ENCODE results near the gene MAPK13.

- TF ChIP-seq CTCF (IDR thresholded peaks at IDR 0.05; ENCODE audit: insufficient read depth, low read length) (no peak), POLR2AphosphoS5 (IDR thresholded peaks at IDR 0.05; ENCODE audit: low read depth) (no peak), SPI1 (IDR thresholded peaks at IDR 0.05; ENCODE audit: borderline replicate concordance, low read depth) (no peak), REST (IDR thresholded peaks at IDR 0.05; ENCODE audit: insufficient replicate concordance, low read depth) (no peak)
Observed at GRCh38 chr6:36124881-36125280, 5.4 kb upstream of the MAPK13 start.

Data from HL-60 (cell line).